NCI-H2196 treated with DMSO at 0.1 percent for 48 hours (cell line): Measurements from ENCODE around the gene ADIPOQ.
"Not testable (repeated sequence)": the region's sequence is repeated elsewhere in the genome, so short reads cannot be mapped to it uniquely, and the experiment has no call there.

Source experiments
- DNase-seq: peaks from one replicate; lab custom pipeline; 2025; ENCODE audit not compliant: unreplicated experiment; lab: John Stamatoyannopoulos, UW

The ADIPOQ gene

DNA sequence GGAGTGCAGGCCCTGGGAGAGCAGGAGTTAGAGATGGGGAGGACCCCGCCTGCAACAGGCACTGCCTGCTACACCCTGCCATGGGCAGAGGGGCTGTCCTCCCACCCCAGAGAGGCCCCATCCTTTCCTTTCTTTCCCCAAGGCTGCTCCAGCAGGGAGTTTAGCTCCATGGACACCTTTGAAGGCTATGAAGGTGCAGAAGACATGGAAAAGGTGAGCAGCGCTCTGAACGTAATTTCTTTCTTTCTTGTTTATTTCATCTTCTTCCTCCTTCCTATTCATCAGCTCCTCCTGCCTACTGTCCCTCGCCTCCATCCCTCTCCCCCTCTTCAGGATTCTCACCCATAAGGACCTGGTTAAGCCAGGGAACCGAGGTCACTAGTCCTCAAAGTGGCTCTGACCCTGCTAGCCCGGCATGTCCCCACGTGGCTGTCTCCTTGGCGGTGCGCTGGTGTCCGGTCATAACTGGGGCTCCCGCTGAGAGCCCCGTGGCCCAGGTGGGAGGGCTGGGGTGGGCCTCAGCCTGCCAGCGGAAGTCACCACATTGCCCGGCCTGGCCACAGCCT, 16.0 kb upstream of the ADIPOQ start:
- no peak for DNase-seq

DNA sequence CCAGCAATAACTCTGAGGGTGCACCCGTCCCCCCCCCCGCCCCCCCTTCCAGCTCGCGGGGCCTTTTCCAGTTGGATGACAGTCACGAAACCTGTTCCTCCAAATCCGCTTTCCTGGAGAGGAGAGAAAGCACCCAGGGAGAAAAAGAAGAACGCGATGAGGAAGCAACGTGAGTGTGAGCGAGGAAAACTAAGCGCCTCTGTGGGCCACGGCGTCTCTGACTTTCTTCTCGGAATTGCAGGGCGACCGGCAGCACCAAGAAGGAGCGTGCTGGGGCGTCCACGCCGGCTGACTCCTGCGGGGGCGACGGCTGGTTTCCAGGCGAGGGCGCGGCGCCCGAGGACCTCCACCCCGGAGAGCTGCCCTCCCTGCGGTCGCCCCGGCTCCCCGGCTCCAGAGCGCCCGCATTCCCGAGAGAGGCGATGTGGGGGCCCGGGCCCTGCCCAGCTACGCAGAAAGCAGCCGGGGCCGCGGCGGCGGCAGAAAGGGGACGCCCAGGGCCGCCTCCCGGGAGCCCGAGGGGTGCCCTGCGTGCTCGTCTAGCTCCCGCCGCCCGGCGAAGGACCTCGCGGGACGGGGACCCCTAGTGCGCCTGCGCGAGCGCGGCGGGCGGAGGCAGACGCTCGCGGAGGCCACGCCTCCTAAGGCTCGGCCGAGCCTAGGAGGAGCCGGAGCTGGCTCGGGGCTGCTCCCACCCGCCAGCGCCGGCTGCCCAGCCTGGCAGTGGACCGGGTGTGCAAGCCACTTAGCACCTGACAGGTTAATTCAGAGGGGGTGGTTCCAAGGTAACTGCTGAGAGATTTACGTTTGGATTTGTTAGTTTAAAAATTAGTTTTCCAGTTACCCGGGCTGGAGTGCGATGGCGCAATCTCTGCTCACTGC, 15.3 kb upstream of the ADIPOQ start:
- peak; percentile 92 for DNase-seq

DNA sequence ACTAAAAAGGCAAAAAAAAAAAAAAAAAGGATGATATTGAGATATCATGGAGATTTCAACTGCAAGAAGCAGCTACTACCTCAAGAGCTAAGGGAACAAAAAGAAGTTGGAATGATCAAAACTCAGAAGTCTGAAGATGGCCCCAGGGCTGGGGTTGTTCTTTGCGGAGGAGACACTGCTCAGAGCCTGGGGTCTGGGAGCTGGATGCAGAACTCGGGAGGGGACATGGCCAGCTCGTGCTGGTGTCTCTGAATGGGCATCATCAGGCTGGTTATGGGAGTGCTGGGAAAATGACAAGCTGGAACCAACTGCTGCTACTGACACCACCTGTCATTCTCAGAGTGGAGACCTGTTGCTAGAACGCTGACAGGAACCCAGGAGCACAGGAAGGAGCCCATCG, 14.2 kb upstream of the ADIPOQ start:
- no peak for DNase-seq

DNA sequence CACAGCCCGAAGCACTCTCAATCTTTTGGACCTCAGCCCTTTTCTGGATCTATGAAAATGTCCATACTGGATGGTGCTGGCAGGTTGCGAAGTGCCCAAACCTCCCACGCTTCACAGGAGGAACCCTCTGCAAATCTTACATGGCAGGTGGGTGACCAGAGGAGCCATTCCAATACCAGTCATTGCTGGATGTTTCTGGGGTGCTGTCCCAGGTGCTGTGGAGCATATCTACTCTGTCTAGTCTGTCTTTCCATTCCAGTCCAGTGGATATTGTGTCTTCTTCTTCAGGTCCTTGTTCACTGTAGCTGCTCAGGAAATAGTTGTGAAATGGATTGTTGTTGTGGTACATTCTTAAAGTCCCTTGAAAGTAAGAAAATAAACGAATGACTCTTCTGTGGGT, 10.7 kb upstream of the ADIPOQ start:
- DNase-seq: no peak

DNA sequence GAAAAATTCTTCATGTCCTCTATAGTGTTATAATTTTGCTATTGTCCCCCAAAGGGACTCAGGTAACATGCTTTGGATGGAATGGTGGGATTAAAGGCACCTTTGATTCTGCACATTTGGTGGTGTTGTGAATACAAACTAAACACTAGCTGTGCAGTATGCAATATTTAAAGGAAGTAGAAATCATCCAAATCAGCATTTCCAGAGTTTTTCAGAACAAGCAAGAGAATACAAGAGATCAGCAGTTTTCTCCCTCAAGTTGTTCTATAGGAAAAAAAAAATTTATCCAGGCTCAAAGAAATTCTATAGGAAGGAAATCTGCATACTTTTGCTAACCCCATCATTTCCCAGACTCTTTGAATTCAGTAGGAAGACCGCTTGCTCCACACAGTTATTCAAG, 10.2 kb upstream of the ADIPOQ start:
- DNase-seq: no peak

DNA sequence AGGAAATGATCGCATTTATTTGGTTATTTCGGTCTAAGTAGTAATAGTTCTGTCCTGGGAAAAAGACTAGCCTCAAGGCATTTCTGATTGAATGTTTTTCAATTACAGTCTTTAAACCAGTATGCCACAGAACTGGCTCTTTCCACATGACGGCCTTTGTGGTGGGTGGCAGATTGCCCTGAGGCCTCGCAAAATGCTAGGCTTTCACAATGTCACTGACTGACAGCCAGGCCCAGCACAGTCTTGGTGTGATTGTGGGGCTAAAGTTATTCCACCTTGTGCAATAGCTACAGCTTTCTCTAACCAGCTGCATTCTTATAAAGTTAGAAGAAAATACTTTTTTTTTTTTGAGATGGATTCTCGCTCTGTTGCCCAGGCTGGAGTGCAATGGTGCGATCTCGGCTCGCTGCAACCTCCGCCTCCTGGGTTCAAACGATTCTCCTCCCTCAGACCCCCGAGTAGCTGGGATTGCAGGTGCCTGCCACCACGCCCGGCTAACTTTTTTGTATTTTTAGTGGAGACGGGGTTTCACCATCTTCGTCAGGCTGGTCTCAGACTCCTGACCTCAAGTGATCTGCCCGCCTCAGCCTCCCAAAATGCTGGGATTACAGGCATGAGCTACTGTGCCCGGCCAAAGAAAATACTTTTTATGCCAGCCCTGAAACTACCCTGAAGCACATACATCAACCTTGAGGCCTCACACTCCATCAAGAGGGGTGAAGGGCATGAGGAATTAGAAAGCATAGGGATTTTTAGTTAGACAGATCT, 2.5 kb upstream of the ADIPOQ start:
- DNase-seq: no peak

DNA sequence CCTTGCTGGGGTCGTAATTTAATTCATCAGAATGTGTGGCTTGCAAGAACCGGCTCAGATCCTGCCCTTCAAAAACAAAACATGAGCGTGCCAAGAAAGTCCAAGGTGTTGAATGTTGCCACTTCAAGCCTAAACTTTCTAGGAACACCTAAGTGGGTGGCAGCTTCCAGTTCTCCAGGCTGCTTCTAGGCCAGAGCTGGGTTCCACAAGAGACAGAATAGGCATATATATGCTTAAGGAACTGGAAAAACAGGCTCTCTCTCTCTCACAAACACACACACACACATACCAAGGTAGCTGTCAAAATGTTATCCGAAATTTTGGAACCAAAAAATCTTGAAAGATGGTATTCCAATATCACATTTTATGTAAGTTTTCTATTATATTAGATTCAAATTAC, 890 bp upstream of the ADIPOQ start:
- DNase-seq: no peak

DNA sequence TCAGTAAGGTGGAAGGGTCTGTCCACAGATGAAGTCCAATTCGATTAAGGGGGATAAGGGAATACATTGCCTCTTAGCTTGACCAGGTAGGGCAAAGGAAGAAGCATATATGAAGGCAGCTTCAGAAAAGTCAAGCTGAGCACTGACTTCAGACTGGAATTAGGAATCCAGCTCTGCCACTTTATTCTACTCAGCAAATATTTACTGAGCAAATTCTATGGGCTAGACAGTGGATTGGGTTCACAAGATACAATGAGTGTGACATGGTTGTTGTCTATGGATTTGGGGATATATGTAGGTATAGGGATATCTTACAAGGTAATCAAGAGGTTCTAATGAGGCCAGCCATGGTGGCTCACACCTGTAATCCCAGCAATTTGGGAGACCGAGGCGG, 526 bp downstream of the ADIPOQ start:
- no peak for DNase-seq

DNA sequence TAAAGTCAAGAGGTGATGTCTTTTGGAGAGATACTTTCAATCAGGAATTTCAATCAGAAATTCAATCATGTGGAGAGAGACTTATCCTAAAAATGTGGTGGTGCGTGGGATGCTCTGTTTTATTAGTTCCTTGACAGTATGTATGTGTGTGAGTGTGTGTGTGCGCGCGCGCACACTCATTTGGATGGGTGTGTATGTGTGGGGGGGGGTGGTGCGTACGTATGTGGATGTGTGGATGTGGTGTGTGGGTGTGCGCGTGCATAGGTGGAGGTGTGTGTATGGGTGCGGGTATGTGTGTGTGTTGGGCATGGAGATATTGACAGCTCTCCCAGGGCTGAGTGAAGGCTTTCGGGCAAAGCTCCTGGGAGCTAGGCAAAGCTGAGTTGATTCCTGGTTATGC, 2.4 kb downstream of the ADIPOQ start:
- no peak for DNase-seq

DNA sequence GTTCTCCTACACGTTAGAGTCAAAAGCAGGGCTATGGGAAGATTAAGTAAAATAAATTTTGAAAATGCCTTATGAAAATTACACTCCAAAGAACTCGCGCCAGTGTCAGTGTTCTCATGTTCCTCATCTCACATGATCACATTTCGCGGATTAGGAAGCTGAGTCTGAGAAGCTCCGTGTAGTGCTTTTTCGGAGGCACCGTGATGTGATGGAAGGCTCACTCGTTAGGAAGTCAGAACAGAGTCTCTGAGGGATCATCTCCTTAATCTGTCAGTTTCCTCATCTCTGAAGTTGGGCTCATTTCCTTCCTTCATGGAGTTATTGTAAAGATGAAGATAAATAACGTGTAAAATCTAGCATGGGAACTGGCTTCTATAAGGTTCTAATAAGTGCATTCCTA, 3.2 kb downstream of the ADIPOQ start:
- DNase-seq: no peak

DNA sequence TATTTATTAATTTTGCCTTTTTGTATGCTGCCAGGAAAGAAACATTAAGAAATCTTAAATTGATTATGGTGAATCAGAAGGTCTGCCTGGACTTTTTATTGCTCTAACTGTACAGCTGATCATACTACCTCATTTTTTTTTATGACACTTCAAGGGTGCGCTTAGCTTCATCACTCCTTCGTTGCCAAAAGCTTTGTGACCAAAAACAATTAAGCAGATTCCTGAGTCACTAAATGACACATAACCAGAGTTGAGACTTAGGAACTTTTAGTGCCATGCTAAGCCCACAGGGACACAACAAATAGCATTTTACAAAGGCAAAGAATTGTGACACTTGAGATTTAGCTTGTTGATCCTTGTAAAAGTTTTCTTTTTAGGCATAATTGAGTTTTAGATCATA, 4.9 kb downstream of the ADIPOQ start:
- no peak for DNase-seq

DNA sequence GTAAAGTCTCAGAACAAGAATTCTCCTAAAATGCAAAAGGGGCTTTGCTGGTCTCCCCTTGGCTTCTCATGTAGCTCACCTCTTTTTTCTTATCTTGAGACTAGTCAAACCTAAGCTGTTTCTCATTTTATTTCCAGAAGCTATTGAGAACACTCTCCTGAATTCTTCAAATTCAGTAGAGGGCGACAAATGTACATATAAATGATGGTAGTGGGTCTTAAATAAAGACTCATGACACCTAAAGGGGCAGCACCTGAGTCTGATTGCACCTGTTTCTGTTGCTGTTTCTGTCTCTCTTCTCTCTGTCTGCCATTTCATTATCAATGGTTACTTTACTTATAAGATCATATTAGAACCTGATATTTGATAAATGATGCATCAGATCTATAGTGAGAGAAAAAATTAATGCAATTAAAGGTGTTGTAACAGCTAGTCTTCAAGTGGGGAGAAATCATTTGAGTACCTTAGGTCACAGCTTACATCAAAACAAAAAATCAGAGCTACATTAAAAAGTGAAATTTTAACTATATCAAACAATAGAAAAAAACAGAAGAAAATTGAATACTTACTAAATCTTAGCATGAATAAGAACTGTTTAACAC, 7.0 kb downstream of the ADIPOQ start:
- DNase-seq: peak; percentile 87

DNA sequence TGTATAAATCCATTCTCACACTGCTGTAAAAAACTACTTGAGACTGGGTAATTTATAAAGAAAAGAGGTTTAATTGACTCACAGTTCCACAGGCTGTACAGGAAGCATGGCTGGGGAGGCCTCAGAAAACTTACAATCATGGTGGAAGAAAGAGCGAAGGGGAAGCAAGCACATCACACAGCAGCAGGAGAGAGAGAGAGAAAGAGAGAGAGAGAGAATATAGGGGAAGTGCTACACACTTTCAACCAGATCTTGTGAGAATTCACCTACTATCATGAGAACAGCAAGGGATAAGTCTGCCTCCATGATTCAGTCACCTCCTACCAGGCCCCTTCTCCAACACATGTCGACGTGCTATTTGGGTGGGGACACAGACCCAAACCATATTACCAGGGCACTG, 9.3 kb downstream of the ADIPOQ start:
- not testable (repeated sequence) for DNase-seq

DNA sequence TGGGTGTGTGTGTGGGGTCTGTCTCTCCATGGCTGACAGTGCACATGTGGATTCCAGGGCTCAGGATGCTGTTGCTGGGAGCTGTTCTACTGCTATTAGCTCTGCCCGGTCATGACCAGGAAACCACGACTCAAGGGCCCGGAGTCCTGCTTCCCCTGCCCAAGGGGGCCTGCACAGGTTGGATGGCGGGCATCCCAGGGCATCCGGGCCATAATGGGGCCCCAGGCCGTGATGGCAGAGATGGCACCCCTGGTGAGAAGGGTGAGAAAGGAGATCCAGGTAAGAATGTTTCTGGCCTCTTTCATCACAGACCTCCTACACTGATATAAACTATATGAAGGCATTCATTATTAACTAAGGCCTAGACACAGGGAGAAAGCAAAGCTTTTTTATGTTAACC, 10.5 kb downstream of the ADIPOQ start:
- no peak for DNase-seq

DNA sequence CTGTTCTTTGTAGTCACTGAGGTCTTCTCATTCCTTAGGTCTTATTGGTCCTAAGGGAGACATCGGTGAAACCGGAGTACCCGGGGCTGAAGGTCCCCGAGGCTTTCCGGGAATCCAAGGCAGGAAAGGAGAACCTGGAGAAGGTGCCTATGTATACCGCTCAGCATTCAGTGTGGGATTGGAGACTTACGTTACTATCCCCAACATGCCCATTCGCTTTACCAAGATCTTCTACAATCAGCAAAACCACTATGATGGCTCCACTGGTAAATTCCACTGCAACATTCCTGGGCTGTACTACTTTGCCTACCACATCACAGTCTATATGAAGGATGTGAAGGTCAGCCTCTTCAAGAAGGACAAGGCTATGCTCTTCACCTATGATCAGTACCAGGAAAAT, 11.6 kb downstream of the ADIPOQ start:
- no peak for DNase-seq

DNA sequence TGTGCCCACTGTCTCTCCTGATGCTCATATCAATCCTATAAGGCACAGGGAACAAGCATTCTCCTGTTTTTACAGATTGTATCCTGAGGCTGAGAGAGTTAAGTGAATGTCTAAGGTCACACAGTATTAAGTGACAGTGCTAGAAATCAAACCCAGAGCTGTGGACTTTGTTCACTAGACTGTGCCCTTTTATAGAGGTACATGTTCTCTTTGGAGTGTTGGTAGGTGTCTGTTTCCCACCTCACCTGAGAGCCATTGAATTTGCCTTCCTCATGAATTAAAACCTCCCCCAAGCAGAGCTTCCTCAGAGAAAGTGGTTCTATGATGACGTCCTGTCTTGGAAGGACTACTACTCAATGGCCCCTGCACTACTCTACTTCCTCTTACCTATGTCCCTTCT, 12.4 kb downstream of the ADIPOQ start:
- DNase-seq: no peak

DNA sequence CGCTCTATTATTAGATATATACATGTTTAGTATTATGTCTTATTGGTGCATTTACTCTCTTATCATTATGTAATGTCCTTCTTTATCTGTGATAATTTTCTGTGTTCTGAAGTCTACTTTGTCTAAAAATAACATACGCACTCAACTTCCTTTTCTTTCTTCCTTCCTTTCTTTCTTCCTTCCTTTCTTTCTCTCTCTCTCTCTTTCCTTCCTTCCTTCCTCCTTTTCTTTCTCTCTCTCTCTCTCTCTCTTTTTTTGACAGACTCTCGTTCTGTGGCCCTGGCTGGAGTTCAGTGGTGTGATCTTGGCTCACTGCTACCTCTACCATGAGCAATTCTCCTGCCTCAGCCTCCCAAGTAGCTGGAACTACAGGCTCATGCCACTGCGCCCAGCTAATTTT, 15.2 kb downstream of the ADIPOQ start:
- DNase-seq: no peak

DNA sequence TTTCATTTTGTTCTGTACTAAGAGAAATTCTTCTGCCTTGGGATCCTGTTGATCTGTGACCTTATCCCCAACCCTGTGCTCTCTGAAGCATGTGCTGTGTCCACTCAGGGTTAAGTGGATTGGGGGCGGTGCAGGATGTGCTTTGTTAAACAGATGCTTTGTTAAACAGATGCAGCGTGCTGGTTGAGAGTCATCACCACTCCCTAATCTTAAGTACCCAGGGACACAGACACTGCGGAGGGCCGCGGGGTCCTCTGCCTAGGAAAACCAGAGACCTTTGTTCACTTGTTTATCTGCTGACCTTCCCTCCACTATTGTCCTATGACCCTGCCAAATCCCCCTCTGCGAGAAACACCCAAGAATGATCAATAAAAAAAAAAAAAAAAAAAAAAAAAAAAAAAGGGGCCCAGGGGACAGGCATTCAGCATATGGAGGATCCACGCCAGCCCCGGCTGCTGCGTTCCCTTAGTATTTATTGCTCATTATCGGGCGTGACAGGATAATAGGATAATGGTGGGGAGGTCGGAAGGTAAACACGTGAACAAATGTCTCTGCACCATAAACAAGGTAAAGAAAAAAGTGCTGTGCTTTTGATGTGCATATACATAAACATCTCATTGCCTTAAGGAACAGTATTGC, 22.8 kb downstream of the ADIPOQ start:
- not testable (repeated sequence) for DNase-seq

DNA sequence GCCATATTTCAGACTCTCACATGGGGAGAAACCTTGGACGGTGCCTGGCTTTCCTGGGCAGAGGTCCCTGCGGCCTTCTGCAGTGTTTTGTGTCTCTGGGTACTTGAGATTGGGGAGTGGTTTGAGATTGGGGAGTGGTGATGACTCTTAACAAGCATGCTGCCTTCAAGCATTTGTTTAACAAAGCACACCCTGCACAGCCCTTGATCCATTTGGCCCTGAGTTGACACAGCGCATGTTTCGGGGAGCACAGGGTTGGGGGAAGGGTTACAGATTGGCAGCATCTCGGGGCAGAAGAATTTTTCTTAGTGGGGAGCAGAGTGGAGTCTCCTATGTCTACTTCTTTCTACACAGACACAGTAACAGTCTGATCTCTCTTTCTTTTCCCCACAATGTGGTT, 23.6 kb downstream of the ADIPOQ start:
- DNase-seq: not testable (repeated sequence)

DNA sequence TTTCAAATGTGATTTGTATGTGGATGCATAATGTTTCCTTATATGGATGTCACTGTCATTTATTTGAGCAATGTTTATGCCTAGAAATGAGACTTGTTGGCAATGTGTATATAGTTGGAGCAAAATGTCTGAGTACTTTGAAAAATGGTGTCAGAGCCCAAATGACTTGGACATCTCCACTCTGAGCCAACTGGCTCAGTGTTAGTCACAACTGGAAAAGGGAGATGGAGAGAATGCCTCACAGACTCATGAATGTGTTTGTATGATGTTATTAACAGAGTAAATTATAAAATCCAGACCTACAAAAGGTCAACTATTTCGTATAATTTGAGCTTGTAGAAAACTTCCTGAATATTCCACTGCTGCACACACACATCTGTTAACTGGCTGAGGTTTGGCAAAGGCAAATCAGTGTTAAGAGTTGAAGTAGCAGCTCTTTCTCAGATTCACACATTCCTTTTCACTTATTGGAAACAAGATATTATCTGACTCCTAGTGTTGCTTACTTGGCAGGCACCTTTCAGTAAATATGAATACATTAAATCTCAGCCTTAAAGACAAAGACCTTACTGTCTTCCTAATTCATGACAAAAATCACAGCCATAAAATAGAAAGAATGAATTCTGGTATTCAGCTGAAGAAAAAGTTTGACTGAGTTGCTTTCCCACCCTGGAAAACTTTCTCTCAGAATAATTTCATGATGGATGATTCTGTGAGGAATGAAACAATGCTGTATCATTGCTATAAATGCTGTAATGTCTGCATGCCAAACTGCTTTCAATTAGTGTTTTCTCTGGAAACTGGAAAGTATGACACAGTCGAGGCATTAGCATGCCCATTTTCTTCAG, 27.0 kb downstream of the ADIPOQ start:
- DNase-seq: peak; percentile 42
